GM19238 (cell line): Measurements from ENCODE around the gene GABPB1.

ENCODE experiments used
- DNase-seq: peaks from one replicate; pipeline ENCODE4 v3.0.0; 2011; ENCODE audit warnings: low spot score; ENCODE audit not compliant: insufficient read length

The GABPB1 gene

GRCh38 chr15:50345298-50345697 lies 9.7 kb downstream of the GABPB1 start:
- DNase-seq: no peak

- DNase-seq: no peak
These were observed 11.0 kb downstream of the GABPB1 start for GRCh38 chr15:50344006-50344464.

GRCh38 chr15:50341616-50342136 lies 13.3 kb downstream of the GABPB1 start:
- no peak for DNase-seq

- no peak for DNase-seq
These were observed 14.6 kb downstream of the GABPB1 start for GRCh38 chr15:50340416-50340815.

GRCh38 chr15:50339717-50340116 lies 15.3 kb downstream of the GABPB1 start:
- no peak for DNase-seq

- DNase-seq: no peak
These were observed 19.7 kb downstream of the GABPB1 start for GRCh38 chr15:50335251-50335650.

GRCh38 chr15:50333229-50333628 lies 21.8 kb downstream of the GABPB1 start:
- no peak for DNase-seq

- no peak for DNase-seq
These were observed 24.1 kb downstream of the GABPB1 start for GRCh38 chr15:50330921-50331320.

- DNase-seq: no peak
These were observed 26.9 kb downstream of the GABPB1 start for GRCh38 chr15:50328116-50328515.

GRCh38 chr15:50321680-50322210 lies 33.3 kb downstream of the GABPB1 start:
- DNase-seq: no peak

GRCh38 chr15:50320504-50320903 lies 34.5 kb downstream of the GABPB1 start:
- no peak for DNase-seq

GRCh38 chr15:50318697-50319096 lies 36.3 kb downstream of the GABPB1 start:
- no peak for DNase-seq

- DNase-seq: no peak
These were observed 39.0 kb downstream of the GABPB1 start for GRCh38 chr15:50315814-50316630.

- no peak for DNase-seq
These were observed 42.4 kb downstream of the GABPB1 start for GRCh38 chr15:50312636-50313035.

- no peak for DNase-seq
These were observed 47.2 kb downstream of the GABPB1 start for GRCh38 chr15:50307799-50308198.

GRCh38 chr15:50304836-50305235 lies 50.2 kb downstream of the GABPB1 start:
- DNase-seq: no peak

GRCh38 chr15:50302581-50302980 lies 52.4 kb downstream of the GABPB1 start:
- DNase-seq: no peak

GRCh38 chr15:50298340-50298739 lies 56.7 kb downstream of the GABPB1 start:
- no peak for DNase-seq

- DNase-seq: no peak
These were observed 59.0 kb downstream of the GABPB1 start for GRCh38 chr15:50295966-50296365.

GRCh38 chr15:50289749-50290148 lies 65.2 kb downstream of the GABPB1 start:
- no peak for DNase-seq

GRCh38 chr15:50287324-50288116 lies 67.5 kb downstream of the GABPB1 start:
- DNase-seq: no peak

- no peak for DNase-seq
These were observed 73.6 kb downstream of the GABPB1 start for GRCh38 chr15:50281427-50281826.
